SK-N-SH treated with all-trans-retinoic acid at 6 μM for 48 hours (cell line): ENCODE measurements around the gene OR2J2.

Experiments used
- ARNTL ChIP-seq: fragments of 450-650 bp; formaldehyde crosslinking; IDR thresholded peaks from 2 replicates; pipeline ENCODE4 v1.5.0; 2020; ENCODE audit warnings: low read depth, mild to moderate bottlenecking, moderate library complexity, borderline replicate concordance
- GLIS3 ChIP-seq: fragments of 250-450 bp; sonication (Bioruptor Pico); IDR thresholded peaks from 2 replicates; pipeline ENCODE4 v1.5.0; 2020; ENCODE audit warnings: mild to moderate bottlenecking, moderate library complexity
- ISL1 ChIP-seq: fragments of 250-450 bp; sonication (Bioruptor Pico); IDR thresholded peaks from 2 replicates; pipeline ENCODE4 v2.1.2; 2022; ENCODE audit warnings: mild to moderate bottlenecking, moderate library complexity
- OSR1 ChIP-seq: fragments of 250-450 bp; sonication (Bioruptor Pico); IDR thresholded peaks from 2 replicates; pipeline ENCODE4 v1.8.0; 2022; ENCODE audit warnings: moderate library complexity, mild to moderate bottlenecking, inconsistent platforms
- RARB ChIP-seq: fragments of 250-450 bp; sonication (Bioruptor Pico); IDR thresholded peaks from 2 replicates; pipeline ENCODE4 v1.8.0; 2021; ENCODE audit warnings: mild to moderate bottlenecking, moderate library complexity
- SNAI2 ChIP-seq: fragments of 250-450 bp; sonication (Bioruptor Pico); IDR thresholded peaks from 2 replicates; pipeline ENCODE4 v1.5.0; 2020; ENCODE audit warnings: mild to moderate bottlenecking, moderate library complexity
- TCF4 ChIP-seq: fragments of 250-450 bp; sonication (Bioruptor Pico); IDR thresholded peaks from 2 replicates; pipeline ENCODE4 v1.8.0; 2021; ENCODE audit warnings: mild to moderate bottlenecking, moderate library complexity, borderline replicate concordance
- TOX ChIP-seq: fragments of 250-450 bp; sonication (Bioruptor Pico); IDR thresholded peaks from 2 replicates; pipeline ENCODE4 v1.8.0; 2021; ENCODE audit warnings: mild to moderate bottlenecking, moderate library complexity, borderline replicate concordance
- ZNF565 ChIP-seq: fragments of 450-650 bp; formaldehyde crosslinking; conservative IDR thresholded peaks from 2 replicates; pipeline ENCODE4 v1.5.0; 2020; ENCODE audit warnings: low read depth, mild to moderate bottlenecking, moderate library complexity
- ZNF70 ChIP-seq: fragments of 450-650 bp; formaldehyde crosslinking; IDR thresholded peaks from 2 replicates; pipeline ENCODE4 v1.5.0; 2020; ENCODE audit warnings: mild to moderate bottlenecking, moderate library complexity
- TF ChIP-seq, protein P1 (sequence below): fragments of 250-450 bp; sonication (Bioruptor Pico); IDR thresholded peaks from 2 replicates; pipeline ENCODE4 v1.5.1; 2020; ENCODE audit warnings: low read depth, mild to moderate bottlenecking, moderate library complexity
- TF ChIP-seq, protein P2 (sequence below): fragments of 250-450 bp; sonication (Bioruptor Pico); IDR thresholded peaks from 2 replicates; pipeline ENCODE4 v1.8.0; 2020; ENCODE audit warnings: mild to moderate bottlenecking, moderate library complexity, borderline replicate concordance
- TF ChIP-seq, protein P3 (sequence below): fragments of 250-450 bp; sonication (Bioruptor Pico); IDR thresholded peaks from 2 replicates; pipeline ENCODE4 v1.5.0; 2020; ENCODE audit warnings: mild to moderate bottlenecking, moderate library complexity

DNA sequence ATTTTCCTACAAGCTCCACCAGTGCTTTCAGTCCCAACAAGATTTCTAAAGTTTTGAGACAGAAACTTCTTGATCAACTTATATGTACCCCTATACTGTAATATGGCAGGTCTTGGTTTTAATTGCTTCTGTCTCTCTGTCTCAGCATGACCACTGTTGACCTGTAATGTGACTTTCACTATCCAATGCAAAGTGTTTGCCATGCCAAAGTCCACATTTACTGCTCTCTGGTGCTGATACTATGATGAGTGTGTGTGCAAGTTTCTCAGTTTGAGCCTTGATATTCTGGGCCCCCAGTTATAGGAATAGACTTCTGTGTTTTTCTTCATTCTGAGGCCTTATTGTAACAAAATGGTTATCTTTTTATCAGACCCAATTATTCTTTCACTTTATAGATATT is 45.8 kb downstream of the OR2J2 start:
- TF ChIP-seq, protein P1, sequence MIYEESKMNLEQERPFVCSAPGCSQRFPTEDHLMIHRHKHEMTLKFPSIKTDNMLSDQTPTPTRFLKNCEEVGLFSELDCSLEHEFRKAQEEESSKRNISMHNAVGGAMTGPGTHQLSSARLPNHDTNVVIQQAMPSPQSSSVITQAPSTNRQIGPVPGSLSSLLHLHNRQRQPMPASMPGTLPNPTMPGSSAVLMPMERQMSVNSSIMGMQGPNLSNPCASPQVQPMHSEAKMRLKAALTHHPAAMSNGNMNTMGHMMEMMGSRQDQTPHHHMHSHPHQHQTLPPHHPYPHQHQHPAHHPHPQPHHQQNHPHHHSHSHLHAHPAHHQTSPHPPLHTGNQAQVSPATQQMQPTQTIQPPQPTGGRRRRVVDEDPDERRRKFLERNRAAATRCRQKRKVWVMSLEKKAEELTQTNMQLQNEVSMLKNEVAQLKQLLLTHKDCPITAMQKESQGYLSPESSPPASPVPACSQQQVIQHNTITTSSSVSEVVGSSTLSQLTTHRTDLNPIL (CRISPR knock-in tag): no peak
- TF ChIP-seq TCF4 (CRISPR knock-in tag): no peak
- TF ChIP-seq ARNTL (CRISPR knock-in tag): no peak
- TF ChIP-seq GLIS3 (CRISPR knock-in tag): no peak
- no peak for TF ChIP-seq ZNF565 (CRISPR knock-in tag)
- no peak for TF ChIP-seq SNAI2 (CRISPR knock-in tag)
- TF ChIP-seq ZNF70 (CRISPR knock-in tag): no peak
- TF ChIP-seq TOX: no peak
- no peak for TF ChIP-seq OSR1 (CRISPR knock-in tag)
- TF ChIP-seq, protein P2, sequence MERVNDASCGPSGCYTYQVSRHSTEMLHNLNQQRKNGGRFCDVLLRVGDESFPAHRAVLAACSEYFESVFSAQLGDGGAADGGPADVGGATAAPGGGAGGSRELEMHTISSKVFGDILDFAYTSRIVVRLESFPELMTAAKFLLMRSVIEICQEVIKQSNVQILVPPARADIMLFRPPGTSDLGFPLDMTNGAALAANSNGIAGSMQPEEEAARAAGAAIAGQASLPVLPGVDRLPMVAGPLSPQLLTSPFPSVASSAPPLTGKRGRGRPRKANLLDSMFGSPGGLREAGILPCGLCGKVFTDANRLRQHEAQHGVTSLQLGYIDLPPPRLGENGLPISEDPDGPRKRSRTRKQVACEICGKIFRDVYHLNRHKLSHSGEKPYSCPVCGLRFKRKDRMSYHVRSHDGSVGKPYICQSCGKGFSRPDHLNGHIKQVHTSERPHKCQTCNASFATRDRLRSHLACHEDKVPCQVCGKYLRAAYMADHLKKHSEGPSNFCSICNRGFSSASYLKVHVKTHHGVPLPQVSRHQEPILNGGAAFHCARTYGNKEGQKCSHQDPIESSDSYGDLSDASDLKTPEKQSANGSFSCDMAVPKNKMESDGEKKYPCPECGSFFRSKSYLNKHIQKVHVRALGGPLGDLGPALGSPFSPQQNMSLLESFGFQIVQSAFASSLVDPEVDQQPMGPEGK (CRISPR knock-in tag): no peak
- TF ChIP-seq, protein P3, sequence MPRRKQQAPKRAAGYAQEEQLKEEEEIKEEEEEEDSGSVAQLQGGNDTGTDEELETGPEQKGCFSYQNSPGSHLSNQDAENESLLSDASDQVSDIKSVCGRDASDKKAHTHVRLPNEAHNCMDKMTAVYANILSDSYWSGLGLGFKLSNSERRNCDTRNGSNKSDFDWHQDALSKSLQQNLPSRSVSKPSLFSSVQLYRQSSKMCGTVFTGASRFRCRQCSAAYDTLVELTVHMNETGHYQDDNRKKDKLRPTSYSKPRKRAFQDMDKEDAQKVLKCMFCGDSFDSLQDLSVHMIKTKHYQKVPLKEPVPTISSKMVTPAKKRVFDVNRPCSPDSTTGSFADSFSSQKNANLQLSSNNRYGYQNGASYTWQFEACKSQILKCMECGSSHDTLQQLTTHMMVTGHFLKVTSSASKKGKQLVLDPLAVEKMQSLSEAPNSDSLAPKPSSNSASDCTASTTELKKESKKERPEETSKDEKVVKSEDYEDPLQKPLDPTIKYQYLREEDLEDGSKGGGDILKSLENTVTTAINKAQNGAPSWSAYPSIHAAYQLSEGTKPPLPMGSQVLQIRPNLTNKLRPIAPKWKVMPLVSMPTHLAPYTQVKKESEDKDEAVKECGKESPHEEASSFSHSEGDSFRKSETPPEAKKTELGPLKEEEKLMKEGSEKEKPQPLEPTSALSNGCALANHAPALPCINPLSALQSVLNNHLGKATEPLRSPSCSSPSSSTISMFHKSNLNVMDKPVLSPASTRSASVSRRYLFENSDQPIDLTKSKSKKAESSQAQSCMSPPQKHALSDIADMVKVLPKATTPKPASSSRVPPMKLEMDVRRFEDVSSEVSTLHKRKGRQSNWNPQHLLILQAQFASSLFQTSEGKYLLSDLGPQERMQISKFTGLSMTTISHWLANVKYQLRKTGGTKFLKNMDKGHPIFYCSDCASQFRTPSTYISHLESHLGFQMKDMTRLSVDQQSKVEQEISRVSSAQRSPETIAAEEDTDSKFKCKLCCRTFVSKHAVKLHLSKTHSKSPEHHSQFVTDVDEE (CRISPR knock-in tag): no peak
- no peak for TF ChIP-seq ISL1 (CRISPR knock-in tag)
- no peak for TF ChIP-seq RARB (CRISPR knock-in tag)
